HepG2 (cell line): ENCODE data around the gene KCNMA1. TPM values are rescaled to one million over a fixed set of nuclear protein-coding genes. Genes with fewer than 3 reads are reported as not detected.

Experiments
- ATAC-seq: fragments of 200-7000 bp; cut with Tn5 transposase; 3 replicates; pipeline ENCODE4 v1.9.1; 2020; ENCODE audit warnings: mild to moderate bottlenecking, moderate library complexity
- BruUV-seq: library from RNA; stranded (reverse); fragments of 400-500 nt; replicated peaks from 2 replicates; lab custom pipeline; 2021; lab: Mats Ljungman, UMichigan
- CTCF ChIA-PET: fragments of 300-600 bp; formaldehyde crosslinking; extraction: SDS; loops from one replicate; lab custom pipeline; 2021; ENCODE audit warnings: low total read pairs, inconsistent platforms, low intra/inter-chr PET ratio; lab: Yijun Ruan, JAX
- POLR2A ChIA-PET: fragments of 350-600 bp; sonication (Branson Sonifier 250); formaldehyde crosslinking; loops from one replicate; lab custom pipeline; 2020; ENCODE audit warnings: antibody characterized with exemption, inconsistent platforms; lab: Yijun Ruan, JAX
- DNase-seq: peaks from one replicate; pipeline ENCODE4 v3.0.0-alpha.2; 2015; ENCODE audit warnings: low spot score
- FAIRE-seq: peaks from 3 replicates; lab custom pipeline; 2011; peaks lifted over from hg19 to GRCh38; lab: Jason Lieb, UNC
- H2AFZ ChIP-seq: one replicate; pipeline ENCODE4 v1.6.1; 2011; ENCODE audit warnings: low read length, inconsistent platforms
- H3K27ac ChIP-seq: fragments of 300-600 bp; 3 replicates; pipeline ENCODE4 v1.8.0; 2011; ENCODE audit warnings: mixed run types, mild to moderate bottlenecking, mixed read lengths, low read length, inconsistent platforms; ENCODE audit not compliant: insufficient read depth; ENCODE audit errors: extremely low read length
- H3K27me3 ChIP-seq, 2 experiments: fragments of 200-600 bp in 1 of 2; 2 replicates in 1 of 2; 3 replicates in 1 of 2; pipeline versions ENCODE4 v1.6.0 to v1.8.0; 2011; ENCODE audit warnings: low read length in 2 of 2, mild to moderate bottlenecking in 2 of 2, moderate library complexity in 2 of 2, inconsistent platforms in 1 of 2; ENCODE audit not compliant: insufficient read depth in 2 of 2, control insufficient read depth in 1 of 2
- H3K36me3 ChIP-seq, 2 experiments: fragments of 200-600 bp in 1 of 2; replicated peaks in 1 of 2; 2 replicates in 1 of 2; 3 replicates in 1 of 2; pipeline versions ENCODE4 v1.5.1 to v1.8.0; 2011; ENCODE audit warnings: low read length in 2 of 2, inconsistent platforms in 1 of 2; ENCODE audit not compliant: insufficient read depth in 2 of 2, control insufficient read depth in 1 of 2
- H3K4me1 ChIP-seq: 2 replicates; pipeline ENCODE4 v1.5.1; 2012; ENCODE audit warnings: low read length, inconsistent platforms; ENCODE audit not compliant: insufficient read depth
- H3K4me2 ChIP-seq: 2 replicates; pipeline ENCODE4 v1.6.0; 2011; ENCODE audit warnings: low read depth, low read length, inconsistent platforms
- H3K4me3 ChIP-seq, 3 experiments: fragments of 200-600 bp in 1 of 3; sonication (generic), shearing (Covaris generic) in 1 of 3; replicated peaks in 1 of 3; 2 replicates each; pipeline ENCODE4 v1.5.1; 2011 to 2016; ENCODE audit warnings: low read length in 3 of 3, inconsistent platforms in 2 of 3, low read depth in 2 of 3, mild to moderate bottlenecking in 2 of 3, control low read depth in 1 of 3, mixed read lengths in 1 of 3; ENCODE audit not compliant: insufficient read depth in 1 of 3
- H3K79me2 ChIP-seq: one replicate; pipeline ENCODE4 v1.6.1; 2011; ENCODE audit warnings: low read length, inconsistent platforms; ENCODE audit not compliant: insufficient read depth
- H3K9ac ChIP-seq: 2 replicates; pipeline ENCODE4 v1.6.0; 2011; ENCODE audit warnings: mild to moderate bottlenecking, low read depth, low read length, inconsistent platforms; ENCODE audit not compliant: insufficient read depth
- H3K9me3 ChIP-seq: 2 replicates; pipeline ENCODE4 v1.5.1; 2012; ENCODE audit warnings: mild to moderate bottlenecking, low read length
- H4K20me1 ChIP-seq: 2 replicates; pipeline ENCODE4 v1.6.0; 2011; ENCODE audit warnings: inconsistent platforms, mild to moderate bottlenecking, low read length, moderate library complexity; ENCODE audit not compliant: insufficient read depth
- CREB1 ChIP-seq, 2 experiments: fragments of 450-650 bp in 1 of 2; IDR thresholded peaks; 2 replicates each; pipeline ENCODE4 v1.6.1; 2016 to 2017; ENCODE audit warnings: control low read depth in 1 of 2, mild to moderate bottlenecking in 1 of 2, missing compliant biosample characterization in 1 of 2, missing genetic modification characterization in 1 of 2
- EP300 ChIP-seq, 3 experiments: sonication (generic) in 1 of 3; formaldehyde crosslinking in 1 of 3; IDR thresholded peaks; 2 replicates each; pipeline versions ENCODE4 v1.5.1 to v1.6.1; 2011 to 2020; ENCODE audit warnings: low read depth in 2 of 3, low read length in 2 of 3, borderline replicate concordance in 1 of 3, improper control_type of control experiment in 1 of 3, mild to moderate bottlenecking in 1 of 3, missing genetic modification reagents in 1 of 3, moderate library complexity in 1 of 3
- HOXD1 ChIP-seq: sonication (generic); formaldehyde crosslinking; IDR thresholded peaks from 2 replicates; pipeline ENCODE4 v1.5.0; 2020; ENCODE audit warnings: missing genetic modification reagents
- KLF6 ChIP-seq: IDR thresholded peaks from 2 replicates; pipeline ENCODE4 v1.8.0; 2016; ENCODE audit warnings: missing biosample characterization, missing genetic modification reagents
- LCORL ChIP-seq, 2 experiments: fragments of 450-650 bp in 1 of 2; sonication (generic) in 1 of 2; formaldehyde crosslinking in 1 of 2; IDR thresholded peaks; 2 replicates each; pipeline versions ENCODE4 v1.5.0 to v1.6.1; 2017 to 2020; ENCODE audit warnings: antibody characterized with exemption in 1 of 2, missing genetic modification reagents in 1 of 2
- SIN3B ChIP-seq: fragments of 150-350 bp; IDR thresholded peaks from 2 replicates; pipeline ENCODE4 v1.6.1; 2014; ENCODE audit warnings: low read length
- SP1 ChIP-seq, 2 experiments: fragments of 450-650 bp in 1 of 2; sonication (generic) in 1 of 2; formaldehyde crosslinking in 1 of 2; IDR thresholded peaks; 2 replicates each; pipeline versions ENCODE4 v1.4.0 to v1.6.1; 2016 to 2020; ENCODE audit warnings: missing genetic modification reagents in 1 of 2
- ZNF441 ChIP-seq: sonication (generic); formaldehyde crosslinking; IDR thresholded peaks from 2 replicates; pipeline ENCODE4 v1.7.0; 2021; ENCODE audit warnings: missing genetic modification reagents, borderline replicate concordance
- ZNF569 ChIP-seq: sonication (generic); formaldehyde crosslinking; IDR thresholded peaks from 2 replicates; pipeline ENCODE4 v1.5.0; 2020; ENCODE audit warnings: mild to moderate bottlenecking, missing genetic modification reagents, moderate library complexity, borderline replicate concordance
- ZNF629 ChIP-seq: sonication (generic); formaldehyde crosslinking; conservative IDR thresholded peaks from 2 replicates; pipeline ENCODE4 v1.5.0; 2020; ENCODE audit warnings: missing genetic modification reagents
- ZNF737 ChIP-seq: sonication (generic); formaldehyde crosslinking; IDR thresholded peaks from 2 replicates; pipeline ENCODE4 v1.5.0; 2020; ENCODE audit warnings: missing genetic modification reagents, mild to moderate bottlenecking, borderline replicate concordance
- ZNF782 ChIP-seq: sonication (generic); formaldehyde crosslinking; IDR thresholded peaks from 2 replicates; pipeline ENCODE4 v1.4.0; 2020; ENCODE audit warnings: missing genetic modification reagents, mild to moderate bottlenecking, borderline replicate concordance
- ZSCAN30 ChIP-seq: sonication (generic); formaldehyde crosslinking; IDR thresholded peaks from 2 replicates; pipeline ENCODE4 v1.5.0; 2020; ENCODE audit warnings: mild to moderate bottlenecking, missing genetic modification reagents
- WGBS: methylation state at CpG from one replicate; pipeline ENCODE4 v1.1.6; 2017; ENCODE audit warnings: low lambda C conversion rate; 5-methylcytosine and 5-hydroxymethylcytosine counted together
- in situ Hi-C: cut with HindIII; loops from 2 replicates; pipeline ENCODE4 v1.10.0; 2017; ENCODE audit warnings: low pct_unique_long_range_greater_than_20kb; ENCODE audit not compliant: extremely low pct_ligation_motif_present
- intact Hi-C: fragments of 100-400 bp; cut with micrococcal nuclease; formaldehyde crosslinking; loops from one replicate; pipeline ENCODE4 v1.10.0; 2022; ENCODE audit not compliant: unreplicated experiment
- polyA plus RNA-seq, 8 experiments: library from polyadenylated mRNA; depleted of rRNA in 3 of 8; stranded (reverse) in 7 of 8; unstranded in 1 of 8; fragments of >200 nt; fragmentation: Illumina TruSeq in 4 of 8; extraction: Trizol in 4 of 8; gene quantifications; 2 replicates each; pipeline versions ENCODE4 v1.2.1 to v1.2.3, GENCODE V29; 2011 to 2016; ENCODE audit warnings: low read depth in 4 of 8, missing spikeins in 1 of 8, mixed read lengths in 1 of 8; ENCODE audit not compliant: insufficient read depth in 1 of 8
- total RNA-seq, 5 experiments: library from RNA; depleted of rRNA; stranded (reverse); fragments of >200 nt; fragmentation: Illumina TruSeq; extraction: Trizol; gene quantifications; 2 replicates each; pipeline ENCODE4 v1.2.3, GENCODE V29; 2016; ENCODE audit warnings: low read depth in 1 of 5
- TF ChIP-seq, protein P1 (sequence below): fragments of 450-650 bp; IDR thresholded peaks from 2 replicates; pipeline ENCODE4 v1.6.1; 2016
- TF ChIP-seq, protein P2 (sequence below): conservative IDR thresholded peaks from 2 replicates; pipeline ENCODE4 v1.6.1; 2018; ENCODE audit warnings: missing genetic modification reagents
- TF ChIP-seq, protein P3 (sequence below): IDR thresholded peaks from 2 replicates; pipeline ENCODE4 v1.4.0; 2020; ENCODE audit warnings: mild to moderate bottlenecking, missing genetic modification reagents

KCNMA1 gene
- total and polyA plus RNA-seq, 2 of the 13 experiments (the other 11 are each of a cell fraction or from before 2014, with no cell fraction given) = 0.02 TPM; not detected in 1

DNA sequence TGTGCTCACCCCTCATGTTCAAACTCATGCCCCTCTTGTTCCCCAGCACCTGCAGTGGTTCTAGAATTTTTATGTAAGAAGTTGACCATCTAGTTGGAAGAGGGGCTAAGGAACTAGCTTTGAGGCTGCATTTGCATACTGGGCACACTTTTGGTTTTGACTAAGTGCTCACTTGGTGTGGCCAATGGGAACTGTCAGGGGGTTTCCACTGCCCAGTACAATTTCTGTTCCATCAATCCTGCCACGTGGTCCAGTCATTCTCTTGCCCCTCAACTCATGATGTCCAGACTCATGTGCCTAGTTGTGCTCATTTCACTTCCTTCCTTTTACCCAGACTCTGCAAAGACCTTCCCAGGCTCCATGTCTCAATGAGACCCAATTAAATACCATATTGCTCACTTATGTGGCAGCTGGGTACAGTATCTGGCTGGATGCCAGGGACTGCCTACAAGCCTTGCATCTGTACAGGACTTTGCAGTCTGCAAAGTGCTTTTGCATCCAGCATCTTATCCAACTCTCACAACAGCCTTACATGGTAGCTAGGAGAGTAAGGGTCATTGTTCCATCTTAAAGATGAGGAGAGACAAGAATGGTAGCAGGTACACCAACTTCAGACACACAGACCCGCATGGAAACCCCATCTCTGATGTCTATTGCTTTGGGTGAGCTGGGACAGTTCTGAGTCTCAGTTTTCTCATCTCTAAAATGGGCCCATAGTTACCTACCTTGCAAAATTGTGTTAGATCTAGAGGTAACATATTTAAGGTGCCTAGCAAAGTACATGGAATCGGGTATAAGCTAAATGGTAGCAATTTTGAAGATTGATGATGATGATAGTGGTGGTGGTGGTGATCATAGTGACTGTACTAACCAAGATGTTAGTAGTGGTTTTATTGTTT, 30.1 kb upstream of the KCNMA1 start:
- Histone ChIP-seq H3K9me3 (no peaks in the 10 kb centered on the region), H4K20me1 (no peaks in the 10 kb centered on the region), H3K36me3 (no peaks in the 10 kb centered on the region), H3K9ac (no peak overlapping the region), H3K4me1 (no peaks in the 10 kb centered on the region), H3K27ac (no peak overlapping the region), H3K79me2 (no peaks in the 10 kb centered on the region), H3K4me3 (no peak overlapping the region), H2AFZ (no peak overlapping the region), H3K27me3 (no peaks in the 10 kb centered on the region), H3K4me2 (no peak overlapping the region)
- FAIRE-seq = no peak
- ChIA-PET POLR2A (no interaction called here), CTCF (no interaction called here)
- TF ChIP-seq ZNF569 (no peak), ZSCAN30 (no peak), CREB1 (IDR thresholded peaks at IDR 0.05) (no peak), CREB1 (CRISPR knock-in tag; IDR thresholded peaks at IDR 0.05) (no peak), ZNF737 (CRISPR knock-in tag) (no peak), KLF6 (CRISPR knock-in tag) (no peak), ZNF782 (CRISPR knock-in tag) (no peak), LCORL (IDR thresholded peaks at IDR 0.05) (peak; percentile 69), LCORL (CRISPR knock-in tag; IDR thresholded peaks at IDR 0.05) (no peak), SIN3B (no peak), ZNF629 (CRISPR knock-in tag) (0 out of 2 replicates have a peak, but pooled peaks have one; percentile 41), SP1 (IDR thresholded peaks at IDR 0.05) (no peak), SP1 (CRISPR knock-in tag; IDR thresholded peaks at IDR 0.05) (no peak), HOXD1 (CRISPR knock-in tag) (no peak), ZNF441 (CRISPR knock-in tag) (no peak), EP300 (IDR thresholded peaks at IDR 0.05; ENCODE audit: low read depth in 2 of 2, low read length in 2 of 2) (no peak), EP300 (CRISPR knock-in tag; IDR thresholded peaks at IDR 0.05; ENCODE audit: borderline replicate concordance) (no peak)
- TF ChIP-seq, protein P1, sequence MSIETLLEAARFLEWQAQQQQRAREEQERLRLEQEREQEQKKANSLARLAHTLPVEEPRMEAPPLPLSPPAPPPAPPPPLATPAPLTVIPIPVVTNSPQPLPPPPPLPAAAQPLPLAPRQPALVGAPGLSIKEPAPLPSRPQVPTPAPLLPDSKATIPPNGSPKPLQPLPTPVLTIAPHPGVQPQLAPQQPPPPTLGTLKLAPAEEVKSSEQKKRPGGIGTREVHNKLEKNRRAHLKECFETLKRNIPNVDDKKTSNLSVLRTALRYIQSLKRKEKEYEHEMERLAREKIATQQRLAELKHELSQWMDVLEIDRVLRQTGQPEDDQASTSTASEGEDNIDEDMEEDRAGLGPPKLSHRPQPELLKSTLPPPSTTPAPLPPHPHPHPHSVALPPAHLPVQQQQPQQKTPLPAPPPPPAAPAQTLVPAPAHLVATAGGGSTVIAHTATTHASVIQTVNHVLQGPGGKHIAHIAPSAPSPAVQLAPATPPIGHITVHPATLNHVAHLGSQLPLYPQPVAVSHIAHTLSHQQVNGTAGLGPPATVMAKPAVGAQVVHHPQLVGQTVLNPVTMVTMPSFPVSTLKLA = 0 out of 2 replicates have a peak, but pooled peaks have one; percentile 17
- TF ChIP-seq, protein P2, sequence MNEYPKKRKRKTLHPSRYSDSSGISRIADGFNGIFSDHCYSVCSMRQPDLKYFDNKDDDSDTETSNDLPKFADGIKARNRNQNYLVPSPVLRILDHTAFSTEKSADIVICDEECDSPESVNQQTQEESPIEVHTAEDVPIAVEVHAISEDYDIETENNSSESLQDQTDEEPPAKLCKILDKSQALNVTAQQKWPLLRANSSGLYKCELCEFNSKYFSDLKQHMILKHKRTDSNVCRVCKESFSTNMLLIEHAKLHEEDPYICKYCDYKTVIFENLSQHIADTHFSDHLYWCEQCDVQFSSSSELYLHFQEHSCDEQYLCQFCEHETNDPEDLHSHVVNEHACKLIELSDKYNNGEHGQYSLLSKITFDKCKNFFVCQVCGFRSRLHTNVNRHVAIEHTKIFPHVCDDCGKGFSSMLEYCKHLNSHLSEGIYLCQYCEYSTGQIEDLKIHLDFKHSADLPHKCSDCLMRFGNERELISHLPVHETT (CRISPR knock-in tag) = no peak
- TF ChIP-seq, protein P3, sequence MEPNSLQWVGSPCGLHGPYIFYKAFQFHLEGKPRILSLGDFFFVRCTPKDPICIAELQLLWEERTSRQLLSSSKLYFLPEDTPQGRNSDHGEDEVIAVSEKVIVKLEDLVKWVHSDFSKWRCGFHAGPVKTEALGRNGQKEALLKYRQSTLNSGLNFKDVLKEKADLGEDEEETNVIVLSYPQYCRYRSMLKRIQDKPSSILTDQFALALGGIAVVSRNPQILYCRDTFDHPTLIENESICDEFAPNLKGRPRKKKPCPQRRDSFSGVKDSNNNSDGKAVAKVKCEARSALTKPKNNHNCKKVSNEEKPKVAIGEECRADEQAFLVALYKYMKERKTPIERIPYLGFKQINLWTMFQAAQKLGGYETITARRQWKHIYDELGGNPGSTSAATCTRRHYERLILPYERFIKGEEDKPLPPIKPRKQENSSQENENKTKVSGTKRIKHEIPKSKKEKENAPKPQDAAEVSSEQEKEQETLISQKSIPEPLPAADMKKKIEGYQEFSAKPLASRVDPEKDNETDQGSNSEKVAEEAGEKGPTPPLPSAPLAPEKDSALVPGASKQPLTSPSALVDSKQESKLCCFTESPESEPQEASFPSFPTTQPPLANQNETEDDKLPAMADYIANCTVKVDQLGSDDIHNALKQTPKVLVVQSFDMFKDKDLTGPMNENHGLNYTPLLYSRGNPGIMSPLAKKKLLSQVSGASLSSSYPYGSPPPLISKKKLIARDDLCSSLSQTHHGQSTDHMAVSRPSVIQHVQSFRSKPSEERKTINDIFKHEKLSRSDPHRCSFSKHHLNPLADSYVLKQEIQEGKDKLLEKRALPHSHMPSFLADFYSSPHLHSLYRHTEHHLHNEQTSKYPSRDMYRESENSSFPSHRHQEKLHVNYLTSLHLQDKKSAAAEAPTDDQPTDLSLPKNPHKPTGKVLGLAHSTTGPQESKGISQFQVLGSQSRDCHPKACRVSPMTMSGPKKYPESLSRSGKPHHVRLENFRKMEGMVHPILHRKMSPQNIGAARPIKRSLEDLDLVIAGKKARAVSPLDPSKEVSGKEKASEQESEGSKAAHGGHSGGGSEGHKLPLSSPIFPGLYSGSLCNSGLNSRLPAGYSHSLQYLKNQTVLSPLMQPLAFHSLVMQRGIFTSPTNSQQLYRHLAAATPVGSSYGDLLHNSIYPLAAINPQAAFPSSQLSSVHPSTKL (CRISPR knock-in tag) = no peak
- BruUV-seq = no TSS peak
- no peak for ATAC-seq
- no peak for DNase-seq
- in situ Hi-C loops = no loop called here
- 1% methylated on average over 3 of the region's 3 CpGs for WGBS
- intact Hi-C loops = no loop called here
